OCI-LY3 (cell line): ENCODE measurements around the gene PMM1.

Experiments used
- H2AFZ ChIP-seq: fragments of 200-600, 300-600 bp; shearing (Covaris generic); 2 replicates; pipeline ENCODE4 v1.6.0; 2014; ENCODE audit warnings: antibody characterized with exemption, low read depth, low read length
- H3K27ac ChIP-seq: fragments of 200-600, 300-600 bp; sonication (generic); 2 replicates; pipeline ENCODE4 v1.5.1; 2014; ENCODE audit warnings: mild to moderate bottlenecking, low read length, moderate library complexity, mixed read lengths
- H3K27me3 ChIP-seq: fragments of 200-600, 300-600 bp; sonication (generic); 2 replicates; pipeline ENCODE4 v1.6.1; 2014; ENCODE audit warnings: low read depth, low read length, mixed read lengths
- H3K36me3 ChIP-seq: fragments of 200-600, 300-600 bp; sonication (generic); replicated peaks from 2 replicates; pipeline ENCODE3; 2014; ENCODE audit warnings: low read depth, low read length, mixed read lengths
- H3K4me1 ChIP-seq: fragments of 300-600, 200-600 bp; sonication (generic); 2 replicates; pipeline ENCODE4 v1.6.1; 2014; ENCODE audit warnings: low read length, mixed read lengths
- H3K4me2 ChIP-seq: fragments of 200-600, 300-600 bp; sonication (generic); 2 replicates; pipeline ENCODE4 v1.6.1; 2014; ENCODE audit warnings: low read length, mixed read lengths
- H3K4me3 ChIP-seq: fragments of 300-600, 200-600 bp; sonication (generic); 2 replicates; pipeline ENCODE4 v1.5.1; 2014; ENCODE audit warnings: antibody characterized with exemption, mild to moderate bottlenecking, low read length, moderate library complexity
- H3K79me2 ChIP-seq: fragments of 300-600, 200-600 bp; shearing (Covaris generic); 2 replicates; pipeline ENCODE4 v1.6.1; 2014; ENCODE audit warnings: mild to moderate bottlenecking, low read length, mixed read lengths
- H3K9ac ChIP-seq: fragments of 300-600, 200-600 bp; shearing (Covaris generic); 2 replicates; pipeline ENCODE4 v1.6.0; 2014; ENCODE audit warnings: mild to moderate bottlenecking, low read length, moderate library complexity
- H3K9me3 ChIP-seq: fragments of 200-600, 300-600 bp; shearing (Covaris generic); 2 replicates; pipeline ENCODE4 v1.6.1; 2014; ENCODE audit warnings: low read length, mixed read lengths; ENCODE audit not compliant: insufficient read depth
- H4K20me1 ChIP-seq: fragments of 200-600, 300-600 bp; sonication (generic); 2 replicates; pipeline ENCODE4 v1.6.1; 2016; ENCODE audit warnings: low read length, mixed read lengths; ENCODE audit not compliant: insufficient read depth
- EZH2phosphoT487 ChIP-seq: fragments of 200-600 bp; shearing (Covaris generic); IDR thresholded peaks from 2 replicates; pipeline ENCODE4 v1.6.1; 2018; ENCODE audit warnings: antibody characterized with exemption, mixed run types, low read depth
- TF ChIP-seq, protein P1 (sequence below): fragments of 200-600, 300-600 bp; sonication (generic); IDR thresholded peaks from 2 replicates; pipeline ENCODE4 v1.5.1; 2014; ENCODE audit warnings: antibody characterized with exemption, low read length, low read depth

Gene PMM1

DNA sequence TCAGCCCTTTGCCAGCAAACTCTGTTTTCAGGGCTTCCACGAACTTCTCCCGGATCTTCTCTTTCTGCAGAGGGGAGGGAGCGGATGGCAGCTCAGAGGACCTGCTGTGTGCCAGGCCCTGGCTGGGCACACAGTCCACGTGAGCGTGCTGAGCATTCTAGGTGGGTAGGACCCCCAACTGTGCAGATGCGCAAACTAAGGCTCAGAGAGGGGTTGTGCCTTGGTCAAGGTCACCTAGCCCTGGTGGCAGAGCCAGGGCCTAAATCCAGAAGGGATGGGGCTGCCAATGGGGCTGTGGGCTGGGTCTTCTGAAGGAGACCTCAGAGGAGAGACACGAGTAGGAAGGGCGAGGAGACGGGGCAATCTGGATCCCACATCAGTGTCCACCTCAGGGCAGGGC lies 10.8 kb downstream of the PMM1 start:
- H3K27ac ChIP-seq, result no peak overlapping the region
- TF ChIP-seq EZH2phosphoT487, result no peak
- TF ChIP-seq, protein P1, sequence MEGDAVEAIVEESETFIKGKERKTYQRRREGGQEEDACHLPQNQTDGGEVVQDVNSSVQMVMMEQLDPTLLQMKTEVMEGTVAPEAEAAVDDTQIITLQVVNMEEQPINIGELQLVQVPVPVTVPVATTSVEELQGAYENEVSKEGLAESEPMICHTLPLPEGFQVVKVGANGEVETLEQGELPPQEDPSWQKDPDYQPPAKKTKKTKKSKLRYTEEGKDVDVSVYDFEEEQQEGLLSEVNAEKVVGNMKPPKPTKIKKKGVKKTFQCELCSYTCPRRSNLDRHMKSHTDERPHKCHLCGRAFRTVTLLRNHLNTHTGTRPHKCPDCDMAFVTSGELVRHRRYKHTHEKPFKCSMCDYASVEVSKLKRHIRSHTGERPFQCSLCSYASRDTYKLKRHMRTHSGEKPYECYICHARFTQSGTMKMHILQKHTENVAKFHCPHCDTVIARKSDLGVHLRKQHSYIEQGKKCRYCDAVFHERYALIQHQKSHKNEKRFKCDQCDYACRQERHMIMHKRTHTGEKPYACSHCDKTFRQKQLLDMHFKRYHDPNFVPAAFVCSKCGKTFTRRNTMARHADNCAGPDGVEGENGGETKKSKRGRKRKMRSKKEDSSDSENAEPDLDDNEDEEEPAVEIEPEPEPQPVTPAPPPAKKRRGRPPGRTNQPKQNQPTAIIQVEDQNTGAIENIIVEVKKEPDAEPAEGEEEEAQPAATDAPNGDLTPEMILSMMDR, result no peak
- no peaks in the 10 kb centered on the region for H3K79me2 ChIP-seq
- H2AFZ ChIP-seq, result no peak overlapping the region
- no peak overlapping the region for H3K4me3 ChIP-seq
- no peaks in the 10 kb centered on the region for H4K20me1 ChIP-seq
- H3K9me3 ChIP-seq, result no peaks in the 10 kb centered on the region
- no peak overlapping the region for H3K4me2 ChIP-seq
- peaks cover 21% of the 10 kb centered on the region for H3K4me1 ChIP-seq
- H3K9ac ChIP-seq, result no peak overlapping the region
- no peaks in the 10 kb centered on the region for H3K27me3 ChIP-seq
- no peaks in the 10 kb centered on the region for H3K36me3 ChIP-seq

DNA sequence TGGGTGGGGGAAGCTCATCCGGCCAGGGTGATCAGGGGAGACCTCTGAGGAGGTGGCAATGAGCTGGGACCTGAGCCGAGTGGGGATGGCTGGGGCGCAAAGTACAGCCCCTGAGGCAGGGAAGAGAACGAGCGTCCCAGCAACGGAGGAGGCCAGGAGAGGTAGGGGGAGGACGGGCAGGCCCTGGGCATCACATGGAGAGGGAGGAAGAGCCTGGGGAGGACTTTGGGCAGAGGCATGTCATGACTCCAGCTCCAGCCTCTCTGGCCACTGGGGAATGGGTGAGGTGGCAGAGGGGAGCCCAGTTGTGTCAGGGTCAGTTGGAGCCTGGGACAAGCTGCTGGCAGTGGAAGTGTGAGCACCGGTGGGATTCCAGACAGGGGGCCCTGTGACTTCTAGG lies 11.5 kb downstream of the PMM1 start:
- Histone ChIP-seq H3K79me2 (no peaks in the 10 kb centered on the region), H3K9me3 (no peaks in the 10 kb centered on the region), H3K4me2 (no peak overlapping the region), H3K36me3 (no peaks in the 10 kb centered on the region), H4K20me1 (no peaks in the 10 kb centered on the region), H3K27me3 (no peaks in the 10 kb centered on the region), H2AFZ (no peak overlapping the region), H3K27ac (no peak overlapping the region), H3K4me3 (no peak overlapping the region), H3K9ac (no peak overlapping the region), H3K4me1 (peaks cover 21% of the 10 kb centered on the region)
- TF ChIP-seq, protein P1, result no peak
- TF ChIP-seq EZH2phosphoT487, result no peak

DNA sequence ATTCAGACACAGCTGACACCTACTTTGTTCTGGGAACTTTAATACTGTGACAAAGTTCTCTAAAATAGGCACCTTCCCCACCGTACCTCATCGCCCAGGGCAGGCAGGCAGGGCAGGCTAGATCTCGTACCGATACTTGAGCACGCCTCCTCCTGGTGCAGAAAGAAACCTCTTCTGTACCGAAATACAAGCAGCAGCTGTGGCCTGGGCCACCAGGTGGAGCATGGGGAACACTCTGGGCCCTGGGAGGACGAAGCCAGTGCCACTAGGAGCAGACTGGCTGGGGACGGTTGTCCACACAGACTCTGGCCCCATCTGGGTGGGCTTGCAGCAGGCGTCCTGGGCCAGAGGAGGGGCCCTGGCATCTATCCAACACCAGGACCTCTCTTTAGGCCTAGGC lies 12.8 kb downstream of the PMM1 start:
- H4K20me1 ChIP-seq, result no peaks in the 10 kb centered on the region
- H3K36me3 ChIP-seq, result no peaks in the 10 kb centered on the region

DNA sequence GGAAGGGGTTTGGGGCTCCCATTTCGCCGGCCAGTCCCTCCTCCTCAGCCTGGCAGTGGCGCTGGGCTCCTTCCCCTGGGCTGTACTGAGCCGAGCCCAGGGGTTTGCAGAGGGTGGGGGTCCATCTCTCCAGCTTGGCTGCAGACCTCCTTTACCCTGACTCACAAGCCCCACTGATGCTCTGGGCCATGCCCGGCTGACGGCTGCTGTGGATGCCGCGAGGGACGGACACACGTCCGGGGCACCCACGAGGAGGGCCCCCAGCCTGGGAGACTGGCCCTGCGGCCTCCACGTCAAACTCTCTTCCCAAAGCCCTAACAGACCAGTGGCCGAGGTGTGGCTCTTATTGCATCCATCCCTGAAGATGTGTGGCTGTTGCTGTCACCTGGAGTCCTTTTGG lies 14.1 kb downstream of the PMM1 start:
- Histone ChIP-seq H3K4me2 (no peak overlapping the region), H3K4me3 (no peak overlapping the region), H3K9ac (no peak overlapping the region), H3K27me3 (no peaks in the 10 kb centered on the region), H3K79me2 (no peaks in the 10 kb centered on the region), H3K4me1 (peaks cover 3% of the 10 kb centered on the region; the same call in 1 of the 2 replicates), H3K9me3 (no peaks in the 10 kb centered on the region), H3K27ac (no peak overlapping the region), H4K20me1 (no peaks in the 10 kb centered on the region), H3K36me3 (no peaks in the 10 kb centered on the region), H2AFZ (no peak overlapping the region)
- TF ChIP-seq, protein P1, result no peak
- TF ChIP-seq EZH2phosphoT487, result no peak

More for the DNA sequence above, 12.8 kb downstream of the PMM1 start:
- H3K79me2 ChIP-seq, result no peaks in the 10 kb centered on the region
- no peak overlapping the region for H3K9ac ChIP-seq
- no peak for TF ChIP-seq EZH2phosphoT487
- TF ChIP-seq, protein P1, result peak; percentile 65
- no peak overlapping the region for H3K4me3 ChIP-seq
- peaks cover 12% of the 10 kb centered on the region; the same call in 1 of the 2 replicates for H3K4me1 ChIP-seq
- no peaks in the 10 kb centered on the region for H3K27me3 ChIP-seq
- H3K27ac ChIP-seq, result no peak overlapping the region
- H2AFZ ChIP-seq, result no peak overlapping the region
- no peak overlapping the region for H3K4me2 ChIP-seq
- no peaks in the 10 kb centered on the region for H3K9me3 ChIP-seq
